ENCODE results near the gene ELAVL1. TPM values are rescaled to one million over a fixed set of nuclear protein-coding genes. Genes with fewer than 3 reads are reported as not detected.
"Not testable (repeated sequence)": the region's sequence is repeated elsewhere in the genome, so short reads cannot be mapped to it uniquely, and the experiment has no call there.

Gene ELAVL1
- total RNA-seq, 2 experiments from 2014 or later = 109 TPM

GRCh38 chr19:7968796-7969554 lies 36.5 kb downstream of the ELAVL1 start:
- ChIA-PET POLR2A (no interaction called here), CTCF (interaction anchor here (1.3 to 2.7 kb wide), 4 partner anchors 25 to 52 kb away, joined by 3 to 13 read pairs (median 5); partner anchors contain the start of gene TIMM44)
- Mint-ChIP-seq H3K27ac (no peak overlapping the region), H3K9me3 (no peaks in the 10 kb centered on the region), H3K4me3 (no peak overlapping the region), H3K36me3 (ENCODE audit: low read depth) (peaks cover 13% of the 10 kb centered on the region), H3K27me3 (no peaks in the 10 kb centered on the region), H3K4me1 (peaks cover 3% of the 10 kb centered on the region)
- DNase-seq = no peak

- no peak overlapping the region for H3K27ac Mint-ChIP-seq
- ChIA-PET POLR2A (no interaction called here), CTCF (interaction anchor here (1.9 kb wide), 1 partner anchor 34 kb away, joined by 5 read pairs; no protein-coding TSS in a partner anchor)
- no peak overlapping the region for H3K4me3 Mint-ChIP-seq
- no peaks in the 10 kb centered on the region for H3K9me3 Mint-ChIP-seq
- H3K4me1 Mint-ChIP-seq = peaks cover 3% of the 10 kb centered on the region
- H3K36me3 Mint-ChIP-seq (ENCODE audit: low read depth) = peaks cover 13% of the 10 kb centered on the region
- H3K27me3 Mint-ChIP-seq = no peaks in the 10 kb centered on the region
- DNase-seq = no peak
These were observed 37.2 kb downstream of the ELAVL1 start for GRCh38 chr19:7968008-7968795.

- Mint-ChIP-seq H3K27me3 (no peaks in the 10 kb centered on the region), H3K27ac (no peak overlapping the region), H3K4me1 (peaks cover 3% of the 10 kb centered on the region), H3K4me3 (no peak overlapping the region), H3K36me3 (ENCODE audit: low read depth) (peaks cover 18% of the 10 kb centered on the region), H3K9me3 (no peaks in the 10 kb centered on the region)
- ChIA-PET CTCF (interaction anchor here (0.7 to 0.9 kb wide), 2 partner anchors 22 to 36 kb away, joined by 3 read pairs; no protein-coding TSS in a partner anchor), POLR2A (no interaction called here)
- DNase-seq = no peak
These were observed 39.3 kb downstream of the ELAVL1 start for GRCh38 chr19:7965921-7966665.

- ChIA-PET POLR2A (no interaction called here), CTCF (interaction anchor here (0.7 kb wide), 1 partner anchor 21 kb away, joined by 3 read pairs; no protein-coding TSS in a partner anchor)
- Mint-ChIP-seq H3K27me3 (no peaks in the 10 kb centered on the region), H3K36me3 (ENCODE audit: low read depth) (peaks cover 19% of the 10 kb centered on the region), H3K4me3 (no peak overlapping the region), H3K9me3 (no peaks in the 10 kb centered on the region), H3K4me1 (peaks cover 3% of the 10 kb centered on the region), H3K27ac (no peak overlapping the region)
- DNase-seq = no peak
These were observed 40.1 kb downstream of the ELAVL1 start for GRCh38 chr19:7965259-7965841.

- H3K27ac Mint-ChIP-seq = no peak overlapping the region
- ChIA-PET POLR2A (no interaction called here), CTCF (no interaction called here)
- peaks cover 18% of the 10 kb centered on the region for H3K36me3 Mint-ChIP-seq (ENCODE audit: low read depth)
- no peak overlapping the region for H3K4me3 Mint-ChIP-seq
- H3K4me1 Mint-ChIP-seq = peaks cover 4% of the 10 kb centered on the region
- no peaks in the 10 kb centered on the region for H3K9me3 Mint-ChIP-seq
- no peaks in the 10 kb centered on the region for H3K27me3 Mint-ChIP-seq
- no peak for DNase-seq
These were observed 41.9 kb downstream of the ELAVL1 start for GRCh38 chr19:7963566-7963965.

GRCh38 chr19:7962644-7963268 lies 42.7 kb downstream of the ELAVL1 start:
- H3K27me3 Mint-ChIP-seq = no peaks in the 10 kb centered on the region

GRCh38 chr19:7961920-7962626 lies 43.4 kb downstream of the ELAVL1 start:
- H3K9me3 Mint-ChIP-seq = no peaks in the 10 kb centered on the region
- no peak overlapping the region for H3K27ac Mint-ChIP-seq
- ChIA-PET CTCF (interaction anchor here (1.1 kb wide), 1 partner anchor 9 kb away, joined by 3 read pairs; no protein-coding TSS in a partner anchor), POLR2A (no interaction called here)
- H3K27me3 Mint-ChIP-seq = no peaks in the 10 kb centered on the region
- H3K4me3 Mint-ChIP-seq = no peak overlapping the region
- no peak for DNase-seq
- peaks cover 14% of the 10 kb centered on the region for H3K36me3 Mint-ChIP-seq (ENCODE audit: low read depth)
- H3K4me1 Mint-ChIP-seq = peaks cover 4% of the 10 kb centered on the region

More at GRCh38 chr19:7962644-7963268, 42.7 kb downstream of the ELAVL1 start:
- no peak for DNase-seq
- Mint-ChIP-seq H3K4me3 (no peak overlapping the region), H3K27ac (no peak overlapping the region), H3K4me1 (peaks cover 4% of the 10 kb centered on the region), H3K36me3 (ENCODE audit: low read depth) (peaks cover 18% of the 10 kb centered on the region), H3K9me3 (no peaks in the 10 kb centered on the region)
- POLR2A ChIA-PET = no interaction called here
- CTCF ChIA-PET = interaction anchor here (1.1 kb wide), 1 partner anchor 8 kb away, joined by 3 read pairs; no protein-coding TSS in a partner anchor

- H3K9me3 Mint-ChIP-seq, H3K27me3 Mint-ChIP-seq, H3K27ac Mint-ChIP-seq, POLR2A ChIA-PET, H3K4me3 Mint-ChIP-seq, H3K4me1 Mint-ChIP-seq, DNase-seq: not testable (repeated sequence)
- H3K36me3 Mint-ChIP-seq (ENCODE audit: low read depth) = peaks cover 11% of the 10 kb centered on the region
- CTCF ChIA-PET = interaction anchor here (1.2 kb wide), 1 partner anchor 17 kb away, joined by 3 read pairs; no protein-coding TSS in a partner anchor
These were observed 44.4 kb downstream of the ELAVL1 start for GRCh38 chr19:7961082-7961481.

- no peak for DNase-seq
- Mint-ChIP-seq H3K9me3 (no peaks in the 10 kb centered on the region), H3K4me1 (peaks cover 1% of the 10 kb centered on the region), H3K36me3 (ENCODE audit: low read depth) (peaks cover 9% of the 10 kb centered on the region), H3K27ac (no peak overlapping the region), H3K27me3 (no peaks in the 10 kb centered on the region), H3K4me3 (no peak overlapping the region)
- ChIA-PET CTCF (interaction anchor here (0.8 to 1.2 kb wide), 2 partner anchors 16 to 69 kb away, joined by 3 read pairs; partner anchors contain the start of gene TIMM44), POLR2A (no interaction called here)
These were observed 46.2 kb downstream of the ELAVL1 start for GRCh38 chr19:7959211-7959610.

- no peaks in the 10 kb centered on the region for H3K9me3 Mint-ChIP-seq
- no peaks in the 10 kb centered on the region for H3K27me3 Mint-ChIP-seq
- no peak overlapping the region for H3K27ac Mint-ChIP-seq
- peaks cover 1% of the 10 kb centered on the region for H3K4me1 Mint-ChIP-seq
- ChIA-PET POLR2A (interaction anchor here (0.9 kb wide), 1 partner anchor 12 kb away, joined by 3 read pairs; the partner anchor contains the start of gene TIMM44), CTCF (no interaction called here)
- H3K36me3 Mint-ChIP-seq (ENCODE audit: low read depth) = peaks cover 2% of the 10 kb centered on the region
- no peak overlapping the region for H3K4me3 Mint-ChIP-seq
- no peak for DNase-seq
These were observed 49.7 kb downstream of the ELAVL1 start for GRCh38 chr19:7955696-7956095.

- POLR2A ChIA-PET = no interaction called here
- Mint-ChIP-seq H3K36me3 (ENCODE audit: low read depth) (no peaks in the 10 kb centered on the region), H3K4me3 (no peak overlapping the region), H3K4me1 (no peaks in the 10 kb centered on the region), H3K27ac (no peak overlapping the region), H3K9me3 (no peaks in the 10 kb centered on the region), H3K27me3 (no peaks in the 10 kb centered on the region)
- no peak for DNase-seq
- CTCF ChIA-PET = interaction anchor here (0.6 to 2.5 kb wide), 2 partner anchors 10 to 22 kb away, joined by 4 to 12 read pairs; partner anchors contain the start of gene TIMM44
These were observed 51.9 kb downstream of the ELAVL1 start for GRCh38 chr19:7953576-7953975.

Measured in activated CD4-positive, alpha-beta T cell treated with anti-CD3 and anti-CD28 coated beads, Interleukin-2, amount 10 ng/mL, durations not matched to agents 7 days and 5 days (primary cell).